IMR-90 (cell line): ENCODE measurements around the gene PDLIM1. TPM values are rescaled to one million over a fixed set of nuclear protein-coding genes. Genes with fewer than 3 reads are reported as not detected.

Source experiments
- ATAC-seq: fragments of 200-7000 bp; cut with Tn5 transposase; 2 replicates; pipeline ENCODE4 v1.9.1; 2020; ENCODE audit warnings: low read depth, mild to moderate bottlenecking, moderate library complexity
- BruUV-seq: library from RNA; stranded (reverse); fragments of 400-500 nt; replicated peaks from 2 replicates; lab custom pipeline; 2021; lab: Mats Ljungman, UMichigan
- CTCF ChIA-PET: fragments of 300-600 bp; formaldehyde crosslinking; extraction: SDS; loops from one replicate; lab custom pipeline; 2021; ENCODE audit warnings: antibody characterized with exemption; lab: Yijun Ruan, JAX
- POLR2A ChIA-PET: fragments of 300-600 bp; sonication (Branson Sonifier 250); formaldehyde crosslinking; loops from one replicate; lab custom pipeline; 2022; ENCODE audit warnings: antibody characterized with exemption; ENCODE audit not compliant: unreplicated experiment; lab: Charles Lee
- DNase-seq: peaks from one replicate; pipeline ENCODE4 v3.0.0; 2013
- H2AFZ ChIP-seq: replicated peaks from 2 replicates; pipeline ENCODE3; 2013; ENCODE audit warnings: low read length, mild to moderate bottlenecking; ENCODE audit not compliant: poor library complexity
- H2AK5ac ChIP-seq: 2 replicates; pipeline ENCODE4 v1.6.1; 2013; ENCODE audit warnings: low read depth, low read length, inconsistent platforms
- H2AK9ac ChIP-seq: replicated peaks from 2 replicates; pipeline ENCODE3; 2013; ENCODE audit warnings: mild to moderate bottlenecking, low read depth, low read length, moderate library complexity; ENCODE audit not compliant: poor library complexity
- H2BK120ac ChIP-seq: 2 replicates; pipeline ENCODE4 v1.6.1; 2013; ENCODE audit warnings: low read depth, low read length, inconsistent platforms
- H2BK15ac ChIP-seq: 3 replicates; pipeline ENCODE4 v1.6.1; 2013; ENCODE audit warnings: low read depth, low read length, inconsistent platforms
- H2BK20ac ChIP-seq: 2 replicates; pipeline ENCODE4 v1.6.1; 2013; ENCODE audit warnings: low read depth, mild to moderate bottlenecking, inconsistent platforms, low read length, moderate library complexity
- H2BK5ac ChIP-seq: 2 replicates; pipeline ENCODE4 v1.6.1; 2013; ENCODE audit warnings: mild to moderate bottlenecking, low read depth, low read length, inconsistent platforms; ENCODE audit not compliant: poor library complexity, severe bottlenecking
- H3K14ac ChIP-seq: replicated peaks from 2 replicates; pipeline ENCODE4 v1.6.1; 2013; ENCODE audit warnings: low read depth, low read length, inconsistent platforms
- H3K18ac ChIP-seq: 2 replicates; pipeline ENCODE4 v1.6.1; 2013; ENCODE audit warnings: low read depth, low read length, control low read depth
- H3K23ac ChIP-seq: 2 replicates; pipeline ENCODE4 v1.6.1; 2013; ENCODE audit warnings: low read depth, low read length, inconsistent platforms
- H3K27ac ChIP-seq: 2 replicates; pipeline ENCODE4 v1.5.1; 2013; ENCODE audit warnings: mild to moderate bottlenecking, control low read depth, low read length; ENCODE audit not compliant: insufficient read depth
- H3K27me3 ChIP-seq: 2 replicates; pipeline ENCODE4 v1.6.1; 2013; ENCODE audit warnings: low read length; ENCODE audit not compliant: control insufficient read depth, insufficient read depth
- H3K36me3 ChIP-seq: 2 replicates; pipeline ENCODE4 v1.6.1; 2013; ENCODE audit warnings: low read length, mixed read lengths; ENCODE audit not compliant: control insufficient read depth, insufficient read depth
- H3K4ac ChIP-seq: 2 replicates; pipeline ENCODE4 v1.6.1; 2013; ENCODE audit warnings: low read depth, low read length, inconsistent platforms
- H3K4me1 ChIP-seq: 2 replicates; pipeline ENCODE4 v1.6.1; 2013; ENCODE audit warnings: low read length, mixed read lengths; ENCODE audit not compliant: control insufficient read depth, insufficient read depth
- H3K4me2 ChIP-seq: 2 replicates; pipeline ENCODE4 v1.6.1; 2013; ENCODE audit warnings: low read depth, mild to moderate bottlenecking, control low read depth, low read length, moderate library complexity
- H3K4me3 ChIP-seq: 2 replicates; pipeline ENCODE4 v1.5.1; 2013; ENCODE audit warnings: low read depth, mild to moderate bottlenecking, control low read depth, low read length, moderate library complexity; ENCODE audit not compliant: insufficient read depth
- H3K56ac ChIP-seq: 2 replicates; pipeline ENCODE4 v1.6.1; 2013; ENCODE audit warnings: low read length, inconsistent platforms; ENCODE audit not compliant: insufficient read depth; ENCODE audit errors: extremely low read depth
- H3K79me1 ChIP-seq, 2 experiments: 2 replicates each; pipeline ENCODE4 v1.6.1; 2013; ENCODE audit warnings: low read length in 2 of 2, inconsistent platforms in 1 of 2, low read depth in 1 of 2
- H3K9ac ChIP-seq: 2 replicates; pipeline ENCODE4 v1.6.1; 2013; ENCODE audit warnings: low read depth, low read length, control low read depth
- H3K9me1 ChIP-seq: 2 replicates; pipeline ENCODE4 v1.6.1; 2013; ENCODE audit warnings: low read length, inconsistent platforms; ENCODE audit not compliant: insufficient read depth
- H3K9me3 ChIP-seq: 2 replicates; pipeline ENCODE4 v1.6.1; 2013; ENCODE audit warnings: low read length; ENCODE audit not compliant: control insufficient read depth, insufficient read depth
- H4K20me1 ChIP-seq: 2 replicates; pipeline ENCODE4 v1.6.1; 2013; ENCODE audit warnings: low read length, inconsistent platforms; ENCODE audit not compliant: insufficient read depth
- H4K5ac ChIP-seq: 2 replicates; pipeline ENCODE4 v1.6.1; 2013; ENCODE audit warnings: mild to moderate bottlenecking, low read depth, low read length, control low read depth
- H4K8ac ChIP-seq, 2 experiments: 2 replicates each; pipeline ENCODE4 v1.6.1; 2013; ENCODE audit warnings: low read depth in 2 of 2, low read length in 2 of 2, control low read depth in 1 of 2, inconsistent platforms in 1 of 2
- H4K91ac ChIP-seq: 2 replicates; pipeline ENCODE4 v1.6.1; 2013; ENCODE audit warnings: low read depth, low read length, inconsistent platforms; ENCODE audit not compliant: insufficient read depth
- BHLHE40 ChIP-seq: fragments of 150-350 bp; IDR thresholded peaks from 2 replicates; pipeline ENCODE4 v1.6.1; 2016; ENCODE audit warnings: mild to moderate bottlenecking, low read depth, low read length
- CEBPB ChIP-seq: IDR thresholded peaks from 2 replicates; pipeline ENCODE4 v1.6.1; 2012; ENCODE audit warnings: low read depth, low read length, improper control_type of control experiment
- CHD1 ChIP-seq: IDR thresholded peaks from 2 replicates; pipeline ENCODE4 v1.6.1; 2012; ENCODE audit warnings: low read depth, low read length, improper control_type of control experiment
- CTCF ChIP-seq: conservative IDR thresholded peaks from 2 replicates; pipeline ENCODE4 v1.5.1; 2012; ENCODE audit warnings: mild to moderate bottlenecking, low read depth, low read length, improper control_type of control experiment
- ELK1 ChIP-seq: fragments of 150-350 bp; IDR thresholded peaks from 2 replicates; pipeline ENCODE4 v1.6.1; 2016; ENCODE audit warnings: low read depth, mild to moderate bottlenecking, low read length, moderate library complexity, borderline replicate concordance
- FOS ChIP-seq: fragments of 150-350 bp; IDR thresholded peaks from 2 replicates; pipeline ENCODE4 v1.6.1; 2016; ENCODE audit warnings: low read depth, low read length
- MAFK ChIP-seq: IDR thresholded peaks from 2 replicates; pipeline ENCODE4 v1.6.1; 2012; ENCODE audit warnings: low read depth, low read length, improper control_type of control experiment
- MAZ ChIP-seq: IDR thresholded peaks from 2 replicates; pipeline ENCODE4 v1.6.1; 2012; ENCODE audit warnings: low read depth, mild to moderate bottlenecking, low read length, improper control_type of control experiment, moderate library complexity, borderline replicate concordance
- MXI1 ChIP-seq: IDR thresholded peaks from 2 replicates; pipeline ENCODE4 v1.6.1; 2012; ENCODE audit warnings: low read depth, mild to moderate bottlenecking, low read length, moderate library complexity, borderline replicate concordance
- NFE2L2 ChIP-seq: fragments of 150-350 bp; IDR thresholded peaks from 2 replicates; pipeline ENCODE4 v1.6.1; 2016; ENCODE audit warnings: low read depth, mild to moderate bottlenecking, low read length
- POLR2A ChIP-seq: IDR thresholded peaks from 2 replicates; pipeline ENCODE4 v1.6.1; 2012; ENCODE audit warnings: mild to moderate bottlenecking, low read depth, low read length
- RAD21 ChIP-seq: IDR thresholded peaks from 2 replicates; pipeline ENCODE4 v1.6.1; 2012; ENCODE audit warnings: low read length, improper control_type of control experiment
- RCOR1 ChIP-seq: IDR thresholded peaks from 2 replicates; pipeline ENCODE4 v1.6.1; 2012; ENCODE audit warnings: mild to moderate bottlenecking, low read length, improper control_type of control experiment; ENCODE audit not compliant: insufficient replicate concordance
- RFX5 ChIP-seq: IDR thresholded peaks from 2 replicates; pipeline ENCODE4 v1.8.0; 2012; ENCODE audit warnings: low read depth, mild to moderate bottlenecking, low read length, moderate library complexity
- SMC3 ChIP-seq: fragments of 150-350 bp; IDR thresholded peaks from 2 replicates; pipeline ENCODE4 v1.6.1; 2016; ENCODE audit warnings: low read depth, mild to moderate bottlenecking, antibody characterized with exemption, low read length, moderate library complexity
- USF2 ChIP-seq: fragments of 150-350 bp; IDR thresholded peaks from 2 replicates; pipeline ENCODE4 v1.6.1; 2017; ENCODE audit warnings: mild to moderate bottlenecking, antibody characterized with exemption, low read length, low read depth
- WGBS, 2 experiments: methylation state at CpG; one replicate each; pipeline versions ENCODE4 v1.1.5 to v1.1.7; 2013; ENCODE audit warnings: missing lambda C conversion rate in 2 of 2; ENCODE audit not compliant: insufficient read length in 1 of 2; ENCODE audit errors: extremely low coverage in 2 of 2; 5-methylcytosine and 5-hydroxymethylcytosine counted together
- dilution Hi-C: fragments of 300-500 bp; cut with HindIII; formaldehyde crosslinking; loops from one replicate; pipeline ENCODE4 v1.14.3; 2018; ENCODE audit warnings: low sequenced_read_pairs; ENCODE audit not compliant: unreplicated experiment
- in situ Hi-C: fragments of 300-500 bp; cut with MboI; formaldehyde crosslinking; loops from 3 replicates; pipeline ENCODE4 v1.14.3; 2019; ENCODE audit warnings: low sequenced_read_pairs, inconsistent platforms, mixed read lengths
- intact Hi-C: fragments of 100-400 bp; cut with micrococcal nuclease; formaldehyde crosslinking; loops from 2 replicates; pipeline ENCODE4 v1.10.0; 2022
- polyA plus RNA-seq, 3 experiments: library from polyadenylated mRNA; depleted of rRNA; stranded (reverse); fragments of >200 nt; gene quantifications; 2 replicates each; pipeline ENCODE4 v1.2.3, GENCODE V29; 2012; ENCODE audit warnings: low replicate concordance in 1 of 3
- total RNA-seq: library from RNA; depleted of rRNA; stranded (reverse); fragments of >200 nt; gene quantifications from 2 replicates; pipeline ENCODE4 v1.2.3, GENCODE V29; 2012

PDLIM1 gene
- total and polyA plus RNA-seq, 2 of the 4 experiments (the other 2 are of a cell fraction), result 30.1 to 187 TPM

- Histone ChIP-seq H2BK15ac (no peak overlapping the region), H3K79me1 (peaks cover 27 to 63% of the 10 kb centered on the region in 2 experiments; a peak in 3 of 4 replicates), H4K8ac (no peak overlapping the region), H3K9ac (no peak overlapping the region), H3K9me3 (no peaks in the 10 kb centered on the region), H2AK5ac (no peak overlapping the region), H4K20me1 (peaks cover 33% of the 10 kb centered on the region), H3K36me3 (peaks cover 49% of the 10 kb centered on the region), H2BK20ac (no peak overlapping the region), H3K27me3 (no peaks in the 10 kb centered on the region), H4K91ac (no peak overlapping the region), H3K4me1 (peaks cover 23% of the 10 kb centered on the region), H3K4ac (no peak overlapping the region), H2AK9ac (no peak overlapping the region), H3K18ac (no peak overlapping the region), H2BK120ac (no peak overlapping the region), H4K5ac (no peak overlapping the region), H3K4me2 (no peak overlapping the region), H3K4me3 (no peak overlapping the region), H2AFZ (no peak overlapping the region), H3K14ac (no peak overlapping the region), H3K23ac (no peak overlapping the region), H3K27ac (no peak overlapping the region), H3K9me1 (peaks cover 20% of the 10 kb centered on the region; the same call in 1 of the 2 replicates), H3K56ac (no peak overlapping the region), H2BK5ac (no peak overlapping the region)
- POLR2A ChIA-PET, result interaction anchor here (0.7 kb wide), 1 partner anchor 119 kb away, joined by 3 read pairs; no protein-coding TSS in a partner anchor
- intact Hi-C loops, result loop anchor here (1.0 to 2.0 kb wide), 4 partner anchors 34 to 110 kb away; no protein-coding TSS in a partner anchor
- TF ChIP-seq SMC3 (no peak), BHLHE40 (no peak), MXI1 (no peak), RFX5 (no peak), POLR2A (no peak), USF2 (no peak), CEBPB (no peak), FOS (no peak), RCOR1 (no peak), ELK1 (no peak), MAFK (no peak), NFE2L2 (no peak), CHD1 (no peak), MAZ (no peak), CTCF (no peak), RAD21 (no peak)
- WGBS, 2 experiments, result no CpG with 5 or more reads among the region's 3 CpGs
- no TSS peak for BruUV-seq
- dilution Hi-C loops, result no loop called here
- no peak for DNase-seq
- no peak for ATAC-seq
- CTCF ChIA-PET, result interaction anchor here (0.6 to 2.2 kb wide), 21 partner anchors 15 to 343 kb away, joined by 3 to 25 read pairs (median 4); no protein-coding TSS in a partner anchor
- in situ Hi-C loops, result loop anchor here (5.0 kb wide), 1 partner anchor 119 kb away; no protein-coding TSS in a partner anchor
Measured at GRCh38 chr10:95243318-95243617, 47.5 kb downstream of the PDLIM1 start.
